Cardiac fibroblast (primary cell): ENCODE data around the gene SALL4.
A peak's percentile ranks its signal among the peaks of the same experiment; 100 is the strongest.
"Not testable (repeated sequence)": the region's sequence is repeated elsewhere in the genome, so short reads cannot be mapped to it uniquely, and the experiment has no call there.

Source experiments
- DNase-seq, 2 donors: peaks; one replicate each; pipeline versions ENCODE4 v3.0.0 to v3.0.0-alpha.2; 2010; ENCODE audit warnings: low read depth in 2 of 2
- H3K4me3 ChIP-seq, 2 donors: replicated peaks in 1 of 2; 1 replicate in 1 of 2; 2 replicates in 1 of 2; pipeline ENCODE4 v1.5.1; 2011; ENCODE audit warnings: low read depth in 2 of 2, low read length in 2 of 2, mild to moderate bottlenecking in 2 of 2, moderate library complexity in 1 of 2
- TF ChIP-seq, protein P1 (sequence below): IDR thresholded peaks from one replicate; pipeline ENCODE4 v1.5.1; 2011; ENCODE audit warnings: low read depth, mild to moderate bottlenecking, low read length, inconsistent platforms

The SALL4 gene

DNA sequence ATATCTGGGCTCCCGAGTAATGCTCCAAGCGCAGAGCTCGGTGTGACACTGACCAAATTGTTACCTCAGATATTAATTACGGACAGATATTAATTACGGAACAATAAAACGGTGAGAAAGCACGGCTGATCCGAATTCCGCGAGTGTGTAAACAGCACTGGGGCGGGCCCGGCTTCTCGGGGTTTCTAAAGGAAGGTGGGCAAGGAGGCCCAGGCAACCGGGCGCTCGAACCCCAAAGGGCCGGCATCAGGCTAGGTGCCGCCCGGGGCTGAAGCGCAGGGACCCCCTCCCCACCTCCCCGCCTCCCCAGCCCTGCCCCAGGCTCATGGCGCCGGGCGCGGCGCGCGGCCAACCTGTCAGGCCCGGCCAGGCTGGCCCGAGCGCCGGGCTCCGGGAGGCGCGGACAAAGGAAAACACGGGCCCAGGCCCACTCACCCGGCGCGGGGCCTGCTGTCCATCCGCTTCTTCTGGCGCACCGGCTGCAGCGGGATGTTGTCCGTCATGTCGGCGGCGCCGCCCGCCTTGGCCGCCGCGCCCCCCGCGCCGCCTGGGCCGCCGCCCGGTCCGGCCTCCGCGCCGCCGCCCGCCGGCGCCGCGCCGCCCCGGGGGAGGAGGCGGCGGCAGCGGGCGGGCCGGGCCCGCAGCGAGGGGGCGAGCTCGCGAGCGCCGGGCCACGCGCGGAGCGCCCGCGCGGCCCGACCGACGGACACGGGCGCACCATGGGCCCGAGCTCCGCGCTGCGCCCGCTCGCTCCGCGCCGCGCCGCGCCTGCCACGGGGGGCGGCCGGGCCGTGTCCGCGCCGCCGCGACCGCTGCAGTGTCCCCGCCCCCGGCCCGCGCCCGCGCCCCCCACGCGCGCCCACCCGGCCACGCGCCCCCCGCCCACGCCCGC lies 34.2 kb downstream of the SALL4 start, which contains the start of gene ATP9A:
Gene ATP9A, minus strand, starts transcription at position 524 of the 892 bp plus-strand sequence. Its CDS starts 21 bp downstream, at position 503.
- DNase-seq = peak; percentile 19 to 41
- H3K4me3 ChIP-seq = peak within 1 kb of the TSS; percentile 62 to 71
- TF ChIP-seq, protein P1, sequence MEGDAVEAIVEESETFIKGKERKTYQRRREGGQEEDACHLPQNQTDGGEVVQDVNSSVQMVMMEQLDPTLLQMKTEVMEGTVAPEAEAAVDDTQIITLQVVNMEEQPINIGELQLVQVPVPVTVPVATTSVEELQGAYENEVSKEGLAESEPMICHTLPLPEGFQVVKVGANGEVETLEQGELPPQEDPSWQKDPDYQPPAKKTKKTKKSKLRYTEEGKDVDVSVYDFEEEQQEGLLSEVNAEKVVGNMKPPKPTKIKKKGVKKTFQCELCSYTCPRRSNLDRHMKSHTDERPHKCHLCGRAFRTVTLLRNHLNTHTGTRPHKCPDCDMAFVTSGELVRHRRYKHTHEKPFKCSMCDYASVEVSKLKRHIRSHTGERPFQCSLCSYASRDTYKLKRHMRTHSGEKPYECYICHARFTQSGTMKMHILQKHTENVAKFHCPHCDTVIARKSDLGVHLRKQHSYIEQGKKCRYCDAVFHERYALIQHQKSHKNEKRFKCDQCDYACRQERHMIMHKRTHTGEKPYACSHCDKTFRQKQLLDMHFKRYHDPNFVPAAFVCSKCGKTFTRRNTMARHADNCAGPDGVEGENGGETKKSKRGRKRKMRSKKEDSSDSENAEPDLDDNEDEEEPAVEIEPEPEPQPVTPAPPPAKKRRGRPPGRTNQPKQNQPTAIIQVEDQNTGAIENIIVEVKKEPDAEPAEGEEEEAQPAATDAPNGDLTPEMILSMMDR = no peak

DNA sequence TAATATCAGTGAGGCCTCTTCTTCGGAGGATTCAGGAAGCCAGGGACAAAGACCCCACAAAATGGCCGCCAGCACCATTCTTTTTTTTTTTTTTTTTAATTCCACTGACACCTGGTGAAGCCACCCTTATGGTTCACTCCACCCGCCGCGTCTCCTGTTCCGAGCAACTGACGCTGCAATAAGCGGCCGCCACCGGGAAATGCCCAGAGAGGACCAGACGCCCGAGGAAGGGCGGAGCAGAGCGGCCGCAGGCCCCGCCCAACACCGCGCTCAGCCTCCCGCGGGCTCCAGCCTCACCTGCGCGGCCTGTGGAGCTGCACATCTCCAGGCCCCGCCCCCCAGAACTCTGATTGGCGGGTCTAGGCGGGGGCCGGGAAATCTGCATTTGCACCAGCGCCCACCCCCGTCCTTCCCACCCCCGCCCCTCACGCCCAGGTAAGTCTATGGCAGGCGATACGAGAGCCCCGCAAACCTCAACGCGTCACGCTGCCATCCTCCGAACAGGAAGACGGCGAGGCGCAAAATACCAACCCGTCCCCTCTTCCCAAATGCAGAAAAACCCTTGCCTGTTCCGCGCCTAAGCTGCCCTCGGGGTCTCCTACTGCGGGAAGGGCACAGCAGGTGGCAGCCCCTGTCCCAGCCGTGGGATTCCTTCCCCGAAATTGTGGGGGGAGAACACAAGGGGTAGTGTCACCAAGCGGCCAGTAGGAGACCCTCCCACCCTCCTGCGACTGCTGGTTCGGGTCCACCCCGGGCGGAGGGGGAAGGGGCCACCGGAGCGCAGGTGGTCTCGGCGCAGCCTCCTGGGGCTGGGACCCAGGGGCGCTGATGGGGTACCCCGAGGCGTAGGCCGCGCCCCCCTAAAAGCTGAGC lies 35.1 kb downstream of the SALL4 start:
- DNase-seq = peak in 1 of 2 donors; percentile 22
- peak overlapping the region; percentile 62 to 71 for H3K4me3 ChIP-seq
- TF ChIP-seq, protein P1 = peak; percentile 31

DNA sequence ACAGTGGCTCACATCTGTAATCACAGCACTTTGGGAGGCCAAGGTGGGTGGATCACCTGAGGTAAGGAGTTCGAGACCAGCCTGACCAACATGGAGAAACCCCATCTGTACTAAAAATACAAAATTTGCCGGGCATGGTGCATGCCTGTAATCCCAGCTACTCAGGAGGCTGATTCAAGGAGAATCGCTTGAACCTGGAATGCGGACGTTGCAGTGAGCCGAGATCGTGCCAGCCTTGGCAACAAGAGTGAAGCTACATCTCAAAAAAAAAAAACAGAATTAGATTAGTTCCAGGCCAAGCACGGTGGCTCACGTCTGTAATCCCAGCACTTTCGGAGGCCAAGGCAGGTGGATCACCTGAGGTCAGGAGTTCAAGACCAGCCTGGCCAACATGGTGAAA lies 36.9 kb downstream of the SALL4 start:
- not testable (repeated sequence) for H3K4me3 ChIP-seq, DNase-seq

DNA sequence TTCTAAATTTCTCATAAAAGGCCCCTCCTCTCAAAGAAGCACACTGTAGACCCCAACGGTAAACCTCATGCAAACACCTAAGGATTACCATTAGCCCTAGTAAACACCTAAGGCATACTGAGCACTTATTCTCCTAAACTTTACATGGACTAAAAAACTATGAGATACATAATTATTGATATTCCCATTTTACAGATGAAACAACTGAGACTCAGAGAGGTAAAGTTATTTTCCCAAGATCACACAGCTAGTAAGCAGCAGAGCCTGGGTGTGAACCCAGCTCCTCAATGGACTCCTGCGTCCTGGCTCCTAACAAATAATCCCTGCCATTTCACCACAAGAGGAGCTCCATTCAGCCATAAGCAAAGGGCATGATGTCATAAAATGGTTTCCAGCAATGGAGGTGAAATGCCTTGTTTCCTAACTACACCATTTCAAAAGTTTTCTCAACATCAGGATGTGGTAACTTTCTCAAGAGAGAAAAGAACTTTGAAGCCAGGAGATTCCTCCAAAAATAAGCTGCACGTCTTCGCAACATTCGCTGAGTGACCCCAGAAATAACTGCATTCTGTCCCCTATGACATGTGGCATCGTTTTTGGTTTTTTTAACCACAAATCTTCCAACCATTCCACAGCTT lies 38.2 kb downstream of the SALL4 start:
- no peak overlapping the region for H3K4me3 ChIP-seq
- TF ChIP-seq, protein P1 = no peak
- DNase-seq = peak; percentile 14 to 15

DNA sequence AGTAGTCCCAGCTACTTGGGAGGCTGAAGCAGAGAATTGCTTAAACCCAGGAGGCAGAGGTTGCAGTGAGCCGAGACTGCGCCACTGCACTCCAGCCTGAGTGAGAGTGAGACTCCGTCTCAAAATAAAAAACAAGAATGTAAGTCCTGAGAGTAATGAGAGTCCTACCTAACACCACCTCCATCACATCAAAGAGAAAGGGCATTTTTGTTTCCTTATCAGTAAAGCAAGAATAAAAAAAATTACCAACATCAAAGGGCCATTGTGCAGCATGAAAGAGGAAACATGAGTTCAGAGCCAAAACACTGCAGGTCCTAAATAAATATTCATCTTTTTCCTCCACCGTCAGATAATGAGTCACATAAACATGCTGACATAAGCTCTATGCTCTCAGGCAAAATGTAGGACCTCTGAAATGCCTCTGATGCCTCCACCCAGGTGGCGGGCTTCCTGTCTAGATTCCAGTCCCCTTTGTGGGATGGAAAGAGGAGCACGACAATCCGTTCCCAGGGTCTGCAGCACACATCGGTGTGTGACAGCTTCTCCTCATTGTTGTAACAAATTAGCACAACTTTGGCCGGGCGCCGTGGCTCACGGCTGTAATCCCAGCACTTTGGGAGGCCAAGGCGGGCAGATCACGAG lies 41.3 kb downstream of the SALL4 start:
- H3K4me3 ChIP-seq = no peak overlapping the region
- TF ChIP-seq, protein P1 = no peak
- peak; percentile 11 to 39 for DNase-seq

DNA sequence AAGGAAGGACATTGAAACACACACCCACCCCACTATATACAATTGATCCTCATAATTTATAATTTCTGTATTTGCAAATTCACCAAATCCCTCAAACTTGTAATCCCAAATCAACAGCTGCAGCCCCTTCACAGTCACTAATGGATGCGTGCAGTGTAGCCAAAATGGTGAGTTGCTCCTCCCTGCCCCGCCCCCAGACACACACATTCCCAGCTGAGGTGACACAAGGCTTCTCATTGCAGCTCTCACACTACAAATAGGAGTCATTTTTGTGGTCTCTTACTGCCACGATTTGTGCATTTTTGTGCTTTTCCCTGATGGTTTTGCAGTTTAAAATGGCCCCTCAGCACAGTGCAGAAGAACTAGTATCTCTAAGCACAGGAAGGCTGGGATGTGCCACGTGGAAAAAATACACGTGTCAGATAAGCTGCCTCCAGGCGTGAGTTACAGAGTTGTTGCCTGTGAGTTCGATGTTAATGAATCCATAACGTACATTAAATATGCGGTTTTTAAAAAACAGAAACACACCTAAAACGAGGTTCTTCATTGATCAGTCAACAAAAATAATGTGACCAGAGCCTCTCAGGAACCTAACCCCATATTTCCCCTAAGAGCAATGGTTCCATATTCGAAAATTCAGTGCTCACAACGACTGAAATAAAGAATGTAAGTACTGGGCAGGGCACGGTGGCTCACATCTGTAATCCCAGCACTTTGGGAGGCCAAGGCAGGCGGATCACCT lies 42.4 kb downstream of the SALL4 start:
- no peak for DNase-seq
- no peak overlapping the region for H3K4me3 ChIP-seq
- TF ChIP-seq, protein P1 = no peak
